Peyer's patch (tissue), 4 donors: Measurements from ENCODE around the gene PLA2G2C. TPM values are rescaled to one million over a fixed set of nuclear protein-coding genes. Genes with fewer than 3 reads are reported as not detected.
A peak's percentile ranks its signal among the peaks of the same experiment; 100 is the strongest.
"Not testable (repeated sequence)": the region's sequence is repeated elsewhere in the genome, so short reads cannot be mapped to it uniquely, and the experiment has no call there.

Experiments
- DNase-seq, 3 donors: peaks; one replicate each; pipeline ENCODE4 v3.0.0-alpha.2; 2017 to 2019
- H3K27ac ChIP-seq, 4 donors: fragments of 200-600 bp; sonication (generic); one replicate each; pipeline ENCODE4 v1.5.1; 2016 to 2019
- H3K27me3 ChIP-seq, 2 donors: fragments of 200-600 bp; sonication (generic); one replicate each; pipeline ENCODE4 v1.5.1; 2019
- H3K36me3 ChIP-seq, 3 donors: fragments of 200-600 bp; sonication (generic); one replicate each; pipeline ENCODE4 v1.5.1; 2016 to 2019
- H3K4me1 ChIP-seq, 4 donors: fragments of 200-600 bp; sonication (generic); one replicate each; pipeline ENCODE4 v1.5.1; 2016 to 2019
- H3K4me3 ChIP-seq, 4 donors: fragments of 200-600 bp; sonication (generic); 1 replicate in 3 of 4; 2 replicates in 1 of 4; pipeline ENCODE4 v1.5.1; 2016 to 2019; ENCODE audit warnings: mild to moderate bottlenecking in 1 of 4
- H3K9me3 ChIP-seq, 4 donors: fragments of 200-600 bp; sonication (generic); one replicate each; pipeline ENCODE4 v1.5.1; 2016 to 2019; ENCODE audit warnings: mild to moderate bottlenecking in 1 of 4
- CTCF ChIP-seq, 6 experiments: fragments of 450-650 bp in 4 of 6; fragments of 200-600 bp in 2 of 6; sonication (generic) in 1 of 6; IDR thresholded peaks; one replicate each; pipeline ENCODE4 v1.5.1; 2017 to 2019; ENCODE audit warnings: antibody characterized with exemption in 6 of 6, mild to moderate bottlenecking in 3 of 6, moderate library complexity in 1 of 6
- POLR2A ChIP-seq, 2 donors: fragments of 450-650 bp; IDR thresholded peaks; one replicate each; pipeline ENCODE4 v1.5.1; 2017; ENCODE audit warnings: antibody characterized with exemption in 2 of 2, mild to moderate bottlenecking in 2 of 2, moderate library complexity in 2 of 2
- total RNA-seq, 4 donors: library from RNA; depleted of rRNA; stranded (reverse); fragments of >200 nt; gene quantifications; one replicate each; pipeline ENCODE4 v1.1.0, GENCODE V29; 2016

Gene PLA2G2C
- total RNA-seq = 1 to 10 TPM in 1 of 4 donors, not detected in 3; 1.0 TPM

GRCh38 chr1:20185834-20186782, at the start of gene PLA2G2C, which contains the start of gene UBXN10:
TSS of gene PLA2G2C (minus strand) at chr1:20186518. CDS start at chr1:20177363, 9,155 bp downstream.
TSS of gene UBXN10 (plus strand) at chr1:20186096. CDS start at chr1:20190562, 4,466 bp downstream.
- peak; percentile 56 to 82 (median 75) for DNase-seq
- Histone ChIP-seq H3K4me3 (peak within 1 kb of the TSS; percentile 31 to 66 (median 52)), H3K27me3 (no peaks in the 10 kb centered on the region), H3K36me3 (no peaks in the 10 kb centered on the region), H3K27ac (peak within 1 kb of the TSS in 3 of 4 donors; percentile 35 to 91 (median 65)), H3K4me1 (peaks cover 0 to 32% (median 5%) of the 10 kb centered on the region in 4 donors), H3K9me3 (no peaks in the 10 kb centered on the region)
- TF ChIP-seq POLR2A (IDR thresholded peaks at IDR 0.05) (no peak), CTCF (IDR thresholded peaks at IDR 0.05) (no peak)

GRCh38 chr1:20234788-20235535, 48.6 kb upstream of the PLA2G2C start:
- TF ChIP-seq CTCF (IDR thresholded peaks at IDR 0.05) (no peak), POLR2A (IDR thresholded peaks at IDR 0.05) (no peak)
- Histone ChIP-seq H3K4me3 (no peak overlapping the region), H3K27ac (no peak overlapping the region), H3K36me3 (no peaks in the 10 kb centered on the region), H3K27me3 (no peaks in the 10 kb centered on the region), H3K9me3 (no peaks in the 10 kb centered on the region), H3K4me1 (no peaks in the 10 kb centered on the region)
- DNase-seq = no peak

- no peaks in the 10 kb centered on the region for H3K4me1 ChIP-seq
- no peak overlapping the region for H3K27ac ChIP-seq
- no peaks in the 10 kb centered on the region for H3K27me3 ChIP-seq
- H3K9me3 ChIP-seq = no peaks in the 10 kb centered on the region
- TF ChIP-seq CTCF (IDR thresholded peaks at IDR 0.05) (no peak), POLR2A (IDR thresholded peaks at IDR 0.05) (no peak)
- DNase-seq = no peak
- no peak overlapping the region for H3K4me3 ChIP-seq
- no peaks in the 10 kb centered on the region for H3K36me3 ChIP-seq
These were observed 47.5 kb upstream of the PLA2G2C start for GRCh38 chr1:20233866-20234265.

DNA sequence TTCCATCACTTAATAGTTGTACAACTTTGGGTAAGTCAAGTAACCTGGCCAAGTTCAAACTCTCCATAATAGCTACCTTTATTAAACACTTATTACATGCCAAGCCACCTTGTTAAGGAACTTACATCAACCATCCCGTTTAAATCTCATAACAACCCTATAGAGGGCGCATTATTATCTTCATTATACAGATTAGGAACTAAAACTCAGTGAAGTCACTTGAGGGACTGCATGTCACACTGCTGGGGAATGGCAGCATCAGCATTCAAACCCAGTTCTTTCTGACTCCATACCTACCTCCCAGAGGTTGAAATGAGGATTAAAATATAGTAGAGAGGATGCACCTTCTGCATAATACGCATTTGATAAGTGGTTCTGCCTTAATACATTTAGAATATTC, 47.1 kb upstream of the PLA2G2C start:
- DNase-seq = no peak

DNA sequence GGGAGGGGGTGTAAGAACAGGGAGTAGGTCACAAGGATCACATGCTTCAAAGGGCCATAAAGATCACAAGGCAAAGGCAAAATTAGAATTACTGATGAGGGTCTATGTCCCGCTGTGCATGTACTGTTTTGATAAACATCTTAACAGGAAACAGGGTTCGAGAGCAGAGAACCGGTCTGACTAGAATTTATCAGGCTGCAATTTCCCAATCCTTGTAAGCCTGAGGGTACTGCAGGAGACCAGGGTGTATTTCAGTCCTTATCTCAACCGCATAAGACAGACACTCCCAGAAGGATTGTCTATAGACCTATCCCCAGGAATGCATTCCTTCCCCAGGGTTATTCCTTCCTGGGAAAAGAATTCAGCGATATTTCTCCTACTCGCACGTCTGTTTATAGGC, 46.2 kb upstream of the PLA2G2C start:
- H3K36me3 ChIP-seq, H3K27me3 ChIP-seq, H3K4me1 ChIP-seq, DNase-seq, H3K9me3 ChIP-seq, H3K4me3 ChIP-seq: not testable (repeated sequence)
- peak overlapping the region in 1 of 4 donors; percentile 47 for H3K27ac ChIP-seq

More for the DNA sequence above, 47.1 kb upstream of the PLA2G2C start:
- Histone ChIP-seq H3K27ac (no peak overlapping the region), H3K4me1 (no peaks in the 10 kb centered on the region), H3K4me3 (no peak overlapping the region), H3K9me3 (no peaks in the 10 kb centered on the region), H3K36me3 (no peaks in the 10 kb centered on the region), H3K27me3 (no peaks in the 10 kb centered on the region)
- TF ChIP-seq CTCF (IDR thresholded peaks at IDR 0.05) (peak in 4 of 6 experiments; percentile 8 to 51 (median 44)), POLR2A (IDR thresholded peaks at IDR 0.05) (no peak)
